Ovary (tissue), 3 donors: ENCODE data around the gene SPAG16.

Source experiments
- CTCF ChIP-seq, 3 donors: fragments of 450-650 bp in 2 of 3; fragments of 200-600 bp in 1 of 3; IDR thresholded peaks; one replicate each; pipeline versions ENCODE4 v1.5.1 to v1.8.0; 2016 to 2022; ENCODE audit warnings: antibody characterized with exemption in 3 of 3, mild to moderate bottlenecking in 1 of 3
- EP300 ChIP-seq: sonication (generic); formaldehyde crosslinking; IDR thresholded peaks from one replicate; pipeline ENCODE4 v1.6.1; 2017; ENCODE audit warnings: antibody characterized with exemption
- POLR2A ChIP-seq: fragments of 450-650 bp; IDR thresholded peaks from one replicate; pipeline ENCODE4 v1.6.1; 2017; ENCODE audit warnings: antibody characterized with exemption, mild to moderate bottlenecking, moderate library complexity
- donor health status: DM: no; HTN: no; CAD: no.

- no peak for TF ChIP-seq CTCF (IDR thresholded peaks at IDR 0.05)
- no peak for TF ChIP-seq POLR2A
- no peak for TF ChIP-seq EP300
These were observed 1.9 kb downstream of the SPAG16 start for GRCh38 chr2:213286161-213286560.
